ENCODE results near the gene WDR1.

DNA sequence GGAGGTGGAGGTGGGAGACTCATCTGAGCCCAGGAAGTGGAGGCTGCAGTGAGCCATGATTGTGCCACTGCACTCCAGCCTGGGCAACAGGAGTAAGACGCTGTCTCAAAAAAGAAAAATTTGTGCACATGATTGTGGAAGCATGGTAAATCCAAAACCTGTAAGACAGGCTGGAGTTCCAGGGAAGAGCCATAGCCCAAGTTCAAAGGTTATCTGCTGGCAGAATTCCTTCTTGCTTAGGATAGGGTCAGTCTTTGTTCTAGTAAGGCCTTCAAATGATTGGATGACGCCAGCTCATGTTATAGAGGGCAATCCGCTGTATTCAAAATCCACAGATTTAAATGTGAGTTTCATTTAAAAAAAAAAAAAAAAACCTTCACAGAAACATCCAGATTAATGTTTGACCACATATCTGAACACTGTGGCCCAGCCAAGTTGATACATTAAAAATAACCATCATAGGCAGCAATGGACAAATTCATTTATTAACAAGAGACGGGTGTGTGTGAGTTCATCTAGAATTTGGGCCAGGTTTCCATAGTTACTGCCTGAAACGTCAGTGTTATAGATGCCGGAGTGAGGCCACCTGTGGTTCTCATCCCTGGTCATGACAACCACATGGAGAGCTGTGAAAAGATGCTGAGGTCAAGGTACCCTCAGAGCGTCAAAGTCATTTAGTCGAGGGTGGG, 60.1 kb downstream of the WDR1 start:
- no peak for TF ChIP-seq EZH2 (IDR thresholded peaks at IDR 0.05)
- TF ChIP-seq POLR2AphosphoS5 (IDR thresholded peaks at IDR 0.05; ENCODE audit: borderline replicate concordance, low read depth, low read length): no peak
